Activated CD4-positive, alpha-beta T cell treated with anti-CD3 and anti-CD28 coated beads, Interleukin-10, Interleukin-2, amounts not matched to agents 100 ng/mL and 50 ng/mL, durations not matched to agents 16 hours and 8 hours (primary cell): ENCODE results near the gene SENP6.
"Not testable (repeated sequence)": the region's sequence is repeated elsewhere in the genome, so short reads cannot be mapped to it uniquely, and the experiment has no call there.

Experiments used
- DNase-seq: peaks from one replicate; pipeline ENCODE4 v3.0.0-alpha.2; 2020

SENP6 gene, protein sequence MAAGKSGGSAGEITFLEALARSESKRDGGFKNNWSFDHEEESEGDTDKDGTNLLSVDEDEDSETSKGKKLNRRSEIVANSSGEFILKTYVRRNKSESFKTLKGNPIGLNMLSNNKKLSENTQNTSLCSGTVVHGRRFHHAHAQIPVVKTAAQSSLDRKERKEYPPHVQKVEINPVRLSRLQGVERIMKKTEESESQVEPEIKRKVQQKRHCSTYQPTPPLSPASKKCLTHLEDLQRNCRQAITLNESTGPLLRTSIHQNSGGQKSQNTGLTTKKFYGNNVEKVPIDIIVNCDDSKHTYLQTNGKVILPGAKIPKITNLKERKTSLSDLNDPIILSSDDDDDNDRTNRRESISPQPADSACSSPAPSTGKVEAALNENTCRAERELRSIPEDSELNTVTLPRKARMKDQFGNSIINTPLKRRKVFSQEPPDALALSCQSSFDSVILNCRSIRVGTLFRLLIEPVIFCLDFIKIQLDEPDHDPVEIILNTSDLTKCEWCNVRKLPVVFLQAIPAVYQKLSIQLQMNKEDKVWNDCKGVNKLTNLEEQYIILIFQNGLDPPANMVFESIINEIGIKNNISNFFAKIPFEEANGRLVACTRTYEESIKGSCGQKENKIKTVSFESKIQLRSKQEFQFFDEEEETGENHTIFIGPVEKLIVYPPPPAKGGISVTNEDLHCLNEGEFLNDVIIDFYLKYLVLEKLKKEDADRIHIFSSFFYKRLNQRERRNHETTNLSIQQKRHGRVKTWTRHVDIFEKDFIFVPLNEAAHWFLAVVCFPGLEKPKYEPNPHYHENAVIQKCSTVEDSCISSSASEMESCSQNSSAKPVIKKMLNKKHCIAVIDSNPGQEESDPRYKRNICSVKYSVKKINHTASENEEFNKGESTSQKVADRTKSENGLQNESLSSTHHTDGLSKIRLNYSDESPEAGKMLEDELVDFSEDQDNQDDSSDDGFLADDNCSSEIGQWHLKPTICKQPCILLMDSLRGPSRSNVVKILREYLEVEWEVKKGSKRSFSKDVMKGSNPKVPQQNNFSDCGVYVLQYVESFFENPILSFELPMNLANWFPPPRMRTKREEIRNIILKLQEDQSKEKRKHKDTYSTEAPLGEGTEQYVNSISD

DNA sequence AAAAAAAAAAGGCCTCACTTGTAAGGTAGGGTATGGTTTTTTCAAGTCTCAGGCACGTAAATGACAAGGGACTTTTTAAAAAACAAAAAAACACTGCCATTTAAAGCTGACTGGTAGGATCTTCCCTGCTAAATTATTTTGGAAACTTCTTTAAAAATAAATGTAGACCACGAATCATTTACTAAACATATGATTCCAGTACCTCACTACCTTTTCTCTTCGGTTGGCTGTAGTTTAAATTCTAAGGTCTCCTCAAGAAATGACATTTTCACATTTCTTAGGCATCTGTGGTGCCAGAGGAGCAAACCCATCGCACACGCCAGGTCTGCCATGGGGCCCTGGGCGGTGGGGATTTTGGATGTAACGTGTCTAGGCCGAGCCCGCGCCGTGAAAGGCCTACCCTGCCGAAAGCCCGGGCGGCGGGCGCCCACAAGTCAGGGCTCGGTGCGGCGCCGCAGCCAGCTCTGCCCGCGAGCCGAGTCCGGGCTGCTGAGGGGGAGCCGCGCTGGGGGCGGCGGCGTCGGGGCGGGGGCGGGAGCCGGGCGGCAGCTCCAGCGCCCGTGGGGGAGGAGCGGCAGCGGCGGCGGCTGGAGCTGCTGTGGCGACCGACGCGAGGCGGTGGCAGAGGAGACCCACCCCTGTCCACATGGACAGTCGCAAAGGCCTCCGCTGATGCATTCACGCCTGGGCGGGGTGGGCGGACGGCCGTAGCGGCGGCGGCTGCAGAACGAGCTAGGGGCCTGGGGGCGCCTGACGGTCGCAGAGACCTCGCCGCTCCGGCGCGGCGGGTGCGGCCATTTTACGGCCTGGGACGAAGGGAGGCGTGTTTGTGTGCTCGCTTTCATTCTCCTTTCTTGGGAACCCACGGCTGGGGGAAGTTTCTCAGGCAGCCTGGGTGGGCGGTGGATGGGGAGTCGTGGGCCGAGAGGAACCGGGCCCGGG, at the start of gene SENP6:
Gene SENP6 (plus strand): TSS at position 577 of the 942 bp plus-strand sequence. CDS start 645 bp downstream, outside the sequence.
- DNase-seq: peak; percentile 78

DNA sequence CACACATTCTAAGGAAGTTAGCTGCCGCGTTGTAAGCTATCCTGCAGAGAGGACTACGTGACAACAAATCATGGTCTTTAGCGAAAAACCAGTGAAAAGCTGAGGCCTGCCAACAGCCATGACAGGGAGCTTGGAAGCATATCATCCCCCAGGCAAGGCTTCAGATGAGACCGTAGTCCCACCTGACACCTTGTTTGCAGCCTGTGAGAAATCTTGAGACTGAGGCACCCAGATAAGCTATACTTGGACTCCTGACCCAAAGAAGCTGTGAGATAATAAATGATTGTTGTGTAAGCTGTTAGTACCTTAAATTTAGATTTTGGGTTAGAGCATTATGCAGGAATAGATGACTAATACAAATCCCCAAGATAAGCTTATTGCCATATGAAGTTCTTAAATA, 45.4 kb upstream of the SENP6 start:
- DNase-seq: no peak

DNA sequence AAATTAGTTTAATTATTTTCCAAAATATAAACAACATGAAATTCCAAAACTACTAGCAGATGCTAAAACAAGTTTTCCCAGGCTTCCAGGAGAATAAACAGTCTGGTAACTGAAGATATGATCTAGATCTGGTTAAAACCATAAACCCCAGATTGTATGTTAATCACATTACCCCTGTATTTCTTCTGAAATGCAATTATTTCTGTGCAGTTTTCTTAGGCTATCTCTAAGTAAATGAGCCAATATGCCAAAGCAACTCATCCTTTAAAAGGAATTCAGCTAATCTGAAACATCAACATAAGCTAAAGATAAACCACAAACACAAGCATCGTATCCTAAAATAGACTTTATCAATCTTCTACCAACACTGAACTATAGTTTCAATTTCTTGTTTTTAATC, 44.6 kb upstream of the SENP6 start:
- DNase-seq: no peak

DNA sequence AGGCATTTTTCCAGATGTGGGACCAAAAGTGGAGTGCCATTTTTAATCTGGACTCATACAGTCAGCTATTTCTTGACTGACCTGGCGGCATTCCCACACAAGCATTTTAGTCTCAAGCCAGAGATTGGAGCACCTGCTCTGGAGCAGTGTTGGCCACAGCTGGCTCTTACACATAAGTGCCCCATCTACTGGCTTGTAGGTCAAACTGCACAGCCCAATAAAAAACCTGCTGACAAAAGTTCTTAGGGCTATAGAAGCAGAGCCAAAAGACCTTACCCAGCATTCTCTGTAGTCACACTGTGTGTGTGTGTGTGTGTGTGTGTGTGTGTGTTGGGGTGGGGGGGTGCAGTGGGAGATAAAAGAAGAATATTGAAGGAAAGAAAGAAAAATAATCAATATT, 38.6 kb upstream of the SENP6 start:
- peak; percentile 31 for DNase-seq

DNA sequence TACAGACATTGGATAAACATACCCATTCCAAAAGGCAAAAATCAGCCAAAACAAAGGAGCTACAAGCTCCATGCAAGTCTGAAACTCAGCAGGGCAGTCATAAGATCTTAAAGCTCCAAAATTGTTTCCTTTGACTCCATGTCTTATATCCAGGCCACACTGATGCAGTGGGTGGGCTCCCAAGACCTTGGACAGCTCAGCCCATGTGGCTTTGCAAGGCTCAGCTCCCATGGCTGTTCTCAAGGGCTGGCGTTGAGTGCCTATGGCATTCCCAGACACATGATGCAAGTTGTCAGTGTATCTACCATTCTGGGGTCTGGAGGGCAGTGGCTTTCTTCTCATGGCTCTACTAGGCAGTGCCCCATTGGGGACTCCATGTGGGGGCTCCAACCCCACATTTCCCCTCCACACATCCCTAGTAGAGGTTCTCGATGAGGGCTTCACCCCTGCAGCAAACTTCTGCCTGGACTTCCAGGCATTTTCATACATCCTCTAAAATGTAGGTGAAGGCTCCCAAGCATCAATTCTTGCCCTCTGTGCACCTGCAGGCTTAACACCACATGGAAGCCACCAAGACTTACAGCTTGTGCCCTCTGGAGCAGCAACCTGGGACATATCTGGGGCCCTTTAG, 35.4 kb upstream of the SENP6 start:
- no peak for DNase-seq

DNA sequence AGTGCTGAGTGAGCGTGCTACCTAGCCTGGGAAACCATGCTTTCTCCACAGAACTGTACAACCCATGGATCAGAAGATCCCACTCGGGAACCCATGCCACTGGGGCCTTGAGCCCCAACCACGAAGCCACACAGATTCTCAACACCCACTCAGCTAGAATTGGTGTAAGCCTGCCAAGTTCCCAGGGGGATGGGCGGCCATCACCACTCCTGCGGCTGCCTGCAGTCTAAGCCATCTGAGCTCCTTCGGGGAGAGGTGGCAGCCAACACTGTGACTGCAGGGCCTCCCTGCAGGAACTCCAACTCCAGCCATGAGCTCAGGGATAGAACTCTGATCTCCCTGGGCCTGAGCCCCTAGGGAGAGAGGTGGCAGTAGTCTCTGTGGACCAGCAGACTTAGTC, 33.6 kb upstream of the SENP6 start:
- DNase-seq: no peak

DNA sequence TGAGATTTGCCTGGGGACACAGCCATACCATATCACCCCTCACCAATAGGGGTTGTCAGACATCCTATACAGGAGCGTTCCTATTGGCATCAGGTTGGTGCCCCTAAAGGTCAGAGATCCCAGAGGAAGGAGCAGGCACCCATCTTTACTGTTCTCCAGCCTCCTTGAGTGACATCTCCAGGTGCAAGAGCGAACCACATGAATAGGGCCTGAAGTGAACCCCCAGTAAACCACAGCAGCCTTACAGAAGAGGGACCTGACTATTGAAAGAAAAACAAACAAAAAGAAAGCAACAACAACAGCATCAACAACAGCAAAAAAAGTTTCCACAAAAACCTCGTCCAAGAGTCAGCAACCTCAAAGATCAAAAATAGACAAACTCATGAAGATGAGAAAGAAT, 32.7 kb upstream of the SENP6 start:
- no peak for DNase-seq

DNA sequence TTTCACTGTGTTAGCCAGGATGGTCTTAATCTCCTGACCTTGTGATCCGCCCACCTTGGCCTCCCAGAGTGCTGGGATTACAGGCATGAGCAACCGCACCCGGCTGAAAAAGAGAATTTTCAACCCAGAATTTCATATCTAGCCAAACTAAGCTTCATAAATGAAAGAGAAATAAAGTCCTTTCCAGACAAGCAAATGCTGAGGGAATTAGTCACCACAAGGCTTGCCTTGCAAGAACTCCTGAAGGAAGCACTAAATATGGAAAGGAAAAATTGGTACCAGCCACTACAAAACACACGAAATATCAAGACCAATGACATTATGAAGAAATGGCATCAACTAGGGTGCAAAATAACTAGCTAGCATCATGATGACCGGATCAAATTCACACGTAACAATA, 31.0 kb upstream of the SENP6 start:
- not testable (repeated sequence) for DNase-seq

DNA sequence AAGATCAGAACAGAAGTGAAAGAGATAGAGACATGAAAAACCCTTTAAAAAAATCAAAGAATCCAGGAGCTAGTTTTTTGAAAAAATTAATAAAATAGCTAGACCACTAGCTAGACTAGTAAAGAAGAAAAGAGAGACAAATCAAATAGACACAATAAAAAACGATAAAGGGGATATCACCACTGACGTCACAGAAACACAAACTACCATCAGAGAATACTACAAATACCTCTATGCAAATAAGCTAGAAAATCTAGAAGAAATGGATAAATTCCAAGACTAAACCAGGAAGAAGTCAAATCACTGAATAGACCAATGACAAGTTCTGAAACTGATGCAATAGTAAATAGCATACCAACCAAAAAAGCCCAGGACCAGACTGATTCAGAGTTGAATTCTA, 29.6 kb upstream of the SENP6 start:
- no peak for DNase-seq

DNA sequence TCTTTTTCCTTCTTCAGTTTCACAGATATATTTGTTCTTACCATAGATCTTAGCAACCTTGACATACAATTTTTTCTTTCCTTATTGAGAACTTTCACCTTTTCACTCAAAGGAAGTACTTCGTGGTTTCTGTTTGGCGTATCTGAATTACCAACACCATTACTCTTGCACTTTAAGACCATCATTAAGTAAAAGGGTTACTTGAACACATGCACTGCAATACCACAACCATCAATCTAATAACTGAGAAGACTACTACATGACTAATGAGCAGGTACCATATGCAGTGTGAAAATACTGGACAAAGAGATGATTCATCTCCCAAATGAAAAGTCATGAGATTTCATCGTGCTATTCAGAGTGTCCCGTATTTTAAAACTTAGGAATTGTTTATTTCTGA, 21.7 kb upstream of the SENP6 start:
- DNase-seq: peak; percentile 71

DNA sequence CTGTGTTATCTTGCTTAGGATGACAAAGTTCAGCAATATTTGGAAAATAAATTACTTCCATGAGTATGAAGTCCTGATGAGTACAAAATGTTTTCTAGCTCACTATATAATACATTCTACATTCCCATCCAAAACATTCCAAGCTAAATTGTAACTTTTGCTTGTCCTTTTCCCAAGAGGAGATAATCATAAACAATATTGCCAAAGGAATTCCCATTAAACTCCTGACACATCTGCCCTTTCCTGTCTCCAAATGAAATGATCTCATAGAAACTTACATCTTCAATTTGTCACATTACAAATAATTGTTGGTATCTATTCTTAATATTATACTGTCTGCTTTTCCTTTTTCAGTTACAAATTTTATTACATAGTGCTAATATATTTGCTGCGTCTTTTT, 20.4 kb upstream of the SENP6 start:
- no peak for DNase-seq

DNA sequence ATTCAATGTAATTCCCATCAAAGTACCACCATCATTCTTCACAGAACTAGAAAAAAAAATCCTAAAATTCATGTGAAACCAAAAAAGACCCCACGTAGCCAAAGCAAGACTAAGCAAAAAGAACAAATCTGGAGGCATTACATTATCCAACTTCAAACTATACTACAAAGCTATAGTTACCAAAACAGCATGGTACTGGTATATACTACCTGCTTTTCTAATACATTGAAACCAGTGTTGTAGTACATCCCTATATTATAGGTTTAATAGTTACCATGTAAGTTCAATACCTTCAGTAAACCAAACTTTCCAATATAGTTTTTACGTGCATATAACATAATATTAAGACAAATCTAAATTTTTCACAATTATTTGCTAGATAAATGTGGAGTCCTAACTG, 17.1 kb upstream of the SENP6 start:
- not testable (repeated sequence) for DNase-seq

DNA sequence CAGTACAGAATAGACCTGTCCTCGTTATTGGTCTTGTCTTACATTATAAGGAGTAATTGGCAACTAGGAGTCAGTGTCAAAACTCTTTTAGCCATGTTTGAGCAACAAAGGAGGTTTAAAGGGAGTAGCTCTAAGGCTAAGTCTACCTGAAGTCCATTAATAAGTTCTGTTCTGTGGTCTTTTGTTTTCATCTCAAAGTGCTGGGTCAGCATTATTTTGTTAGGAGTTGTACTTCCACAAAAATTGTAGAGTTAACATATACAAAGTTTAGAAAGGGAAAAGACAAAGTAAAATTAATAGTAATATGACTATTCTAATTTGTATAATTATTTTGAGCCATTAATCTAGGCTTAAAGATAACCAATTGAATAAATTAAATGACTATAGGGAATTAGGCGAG, 12.7 kb upstream of the SENP6 start:
- no peak for DNase-seq

DNA sequence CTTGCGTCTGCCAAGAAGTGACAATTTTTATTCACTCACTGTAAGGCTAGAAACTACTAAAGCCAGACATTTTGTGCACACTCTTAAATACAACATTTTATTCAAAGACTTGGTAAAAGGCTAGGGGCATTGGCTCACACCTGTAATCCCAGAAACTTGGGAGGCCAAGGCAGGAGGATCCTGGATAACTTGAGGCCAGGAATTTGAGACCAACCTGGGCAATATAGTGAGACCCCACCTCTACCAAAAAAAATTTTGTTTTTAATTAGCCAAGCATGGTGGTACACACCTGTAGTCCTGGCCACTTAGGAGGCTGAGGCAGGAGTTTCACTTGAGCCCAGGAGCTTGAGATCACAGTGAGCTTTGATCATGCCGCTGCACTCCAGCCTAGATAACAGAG, 11.3 kb upstream of the SENP6 start:
- DNase-seq: no peak

DNA sequence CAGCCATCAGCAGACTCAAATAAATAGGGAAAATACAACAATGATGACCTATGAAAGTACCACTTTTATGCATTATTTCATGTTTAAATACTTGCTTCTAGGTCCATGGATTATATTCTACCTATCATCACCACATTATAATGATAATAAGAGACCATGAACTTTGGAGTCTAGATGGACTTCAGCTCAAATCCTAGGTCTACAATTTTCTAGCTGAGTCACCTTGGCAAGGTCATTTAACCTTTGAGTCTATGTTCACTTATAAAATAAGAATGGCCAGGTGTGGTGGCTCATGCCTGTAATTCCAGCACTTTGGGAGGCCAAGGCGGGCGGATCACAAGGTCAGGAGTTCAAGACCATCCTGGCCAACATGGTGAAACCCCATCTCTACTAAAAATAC, 5.3 kb upstream of the SENP6 start:
- DNase-seq: not testable (repeated sequence)

DNA sequence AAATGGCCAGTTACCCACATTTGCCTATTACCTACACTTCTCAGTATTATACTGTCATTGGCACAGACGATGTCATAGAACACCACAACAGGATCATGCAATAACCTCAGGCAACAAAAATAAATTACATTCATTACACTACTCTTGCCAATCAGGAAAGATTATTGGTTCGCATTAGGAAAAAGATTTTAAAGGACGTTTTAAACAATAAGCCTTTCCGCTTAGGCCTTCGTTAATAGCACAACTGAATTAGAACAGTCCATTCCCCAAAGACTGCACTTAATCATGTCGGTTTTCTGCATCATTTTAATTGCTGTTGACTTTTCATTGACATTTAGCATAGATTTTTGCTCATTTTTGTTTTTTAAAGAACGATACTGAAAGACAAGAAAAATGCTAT, 912 bp upstream of the SENP6 start:
- DNase-seq: peak; percentile 18

DNA sequence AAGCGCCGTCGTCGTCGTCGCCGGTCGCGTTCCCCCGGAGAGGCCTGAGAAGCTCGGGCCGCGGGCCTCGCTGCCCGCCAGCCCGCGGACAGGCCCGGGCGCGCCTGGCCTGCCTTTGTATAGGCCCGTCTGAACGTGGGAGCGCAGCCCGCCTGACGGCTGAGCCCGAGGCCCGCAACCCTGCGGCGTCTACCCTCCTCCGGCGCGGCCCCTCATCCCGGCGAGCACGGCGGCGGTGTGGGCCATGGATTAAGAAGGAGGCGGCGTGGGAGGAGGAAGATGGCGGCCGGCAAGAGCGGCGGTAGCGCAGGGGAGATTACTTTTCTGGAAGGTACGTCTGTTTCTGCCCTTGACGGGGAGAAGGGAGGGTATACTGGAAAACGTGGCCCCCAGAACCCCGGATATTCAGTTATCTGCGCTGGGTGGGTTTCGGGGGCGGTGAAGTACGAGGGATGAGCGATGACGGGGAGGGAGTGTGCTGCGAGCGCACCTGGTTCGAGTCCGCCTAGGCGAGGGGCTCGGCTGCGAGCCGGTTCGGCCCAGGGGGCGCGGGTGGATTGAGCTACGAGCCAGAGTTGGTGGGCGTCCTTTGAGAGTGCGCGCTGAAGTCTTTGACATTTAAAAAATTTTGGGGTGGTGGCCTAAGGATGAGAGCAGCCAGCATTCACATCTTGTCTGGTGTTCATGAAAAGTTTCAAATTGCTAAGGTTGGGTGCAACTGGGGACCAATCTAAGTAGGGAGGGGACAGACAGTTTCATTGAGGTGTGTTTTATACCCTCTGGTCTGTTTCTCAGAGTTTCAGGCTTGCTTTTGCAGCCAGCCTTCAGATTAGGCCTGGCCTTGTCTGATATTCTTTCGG, 796 bp downstream of the SENP6 start:
- DNase-seq: peak; percentile 57

DNA sequence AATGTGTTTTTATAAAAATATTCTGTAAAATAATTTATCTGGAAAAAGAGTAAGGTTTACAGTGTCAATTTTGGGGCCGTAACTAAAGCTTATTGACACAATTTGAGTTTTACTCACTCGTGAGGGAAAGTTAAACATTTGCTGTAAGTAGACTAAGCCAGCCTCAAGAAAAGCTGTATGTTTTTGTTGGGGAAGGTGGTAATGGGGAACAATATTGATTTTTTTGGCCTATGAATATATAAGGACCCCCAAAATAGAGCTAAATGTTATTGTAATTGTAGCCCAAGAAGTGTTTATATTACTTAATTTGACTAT, 1.4 kb downstream of the SENP6 start:
- no peak for DNase-seq

DNA sequence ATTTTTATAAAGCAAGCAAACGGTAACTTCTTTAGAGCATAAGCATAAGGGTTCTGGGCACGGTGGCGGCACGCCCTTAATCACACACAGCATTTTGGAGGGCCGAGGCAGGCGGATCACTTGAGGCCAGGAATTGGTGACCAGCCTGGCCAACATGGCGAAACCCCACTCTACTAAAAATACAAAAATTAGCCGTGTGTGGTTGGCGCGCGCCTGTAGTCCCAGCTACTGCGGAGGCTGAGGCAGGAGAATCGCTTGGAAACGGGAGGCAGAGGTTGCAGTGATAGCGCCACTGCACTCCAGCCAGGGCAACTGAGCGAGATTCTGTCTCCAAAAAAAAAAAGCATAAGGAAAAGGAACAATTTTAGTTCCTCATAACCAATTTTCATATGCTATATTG, 2.6 kb downstream of the SENP6 start:
- DNase-seq: no peak

DNA sequence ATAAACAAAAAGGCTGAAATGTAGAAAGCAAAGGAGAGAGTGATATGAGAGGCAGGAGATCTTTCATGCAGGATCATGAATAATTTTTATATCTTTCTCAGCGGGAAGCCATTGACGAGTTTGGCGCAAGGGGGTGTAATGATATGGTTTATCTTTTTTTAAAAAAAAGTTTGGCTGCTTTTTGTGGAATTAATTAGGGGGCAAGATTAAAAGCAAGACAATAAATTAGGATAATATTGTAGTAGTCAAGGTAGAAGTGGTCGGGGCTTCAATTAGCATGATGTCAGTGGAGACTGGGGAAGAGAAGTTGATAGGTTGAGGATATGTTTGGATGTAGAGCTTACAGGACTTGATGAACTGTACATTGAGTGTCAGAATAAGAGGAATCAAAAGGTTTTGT, 4.0 kb downstream of the SENP6 start:
- no peak for DNase-seq

DNA sequence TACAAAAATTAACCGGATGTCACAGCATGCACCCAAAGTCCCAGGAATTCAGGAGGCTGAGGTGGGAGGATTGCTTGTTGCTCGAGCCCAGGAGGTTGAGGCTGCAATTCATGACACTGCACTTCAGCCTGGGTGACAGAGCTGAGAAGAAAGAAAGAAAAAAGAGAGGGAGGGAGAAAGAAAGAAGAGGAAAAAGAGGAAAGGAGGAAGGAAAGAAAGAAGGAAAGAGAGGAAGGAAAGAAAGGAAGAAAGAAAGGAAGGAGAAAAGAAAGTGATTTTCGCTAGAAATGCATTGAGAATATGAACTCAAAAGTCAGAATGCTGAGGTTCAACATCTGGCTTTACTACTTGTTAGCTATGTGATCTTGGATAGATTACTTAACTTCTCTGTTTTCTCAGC, 6.6 kb downstream of the SENP6 start:
- no peak for DNase-seq
